ENCODE results near the gene KIAA1217. TPM values are rescaled to one million over a fixed set of nuclear protein-coding genes. Genes with fewer than 3 reads are reported as not detected.

Gene KIAA1217
- total and polyA plus RNA-seq, 3 experiments from 2014 or later, result 0.20 TPM; not detected in 2

- Mint-ChIP-seq H3K4me3 (no peak overlapping the region), H3K4me1 (no peaks in the 10 kb centered on the region), H3K36me3 (no peaks in the 10 kb centered on the region), H3K27ac (no peak overlapping the region), H3K27me3 (peaks cover 6 to 8% of the 10 kb centered on the region in 2 donors), H3K9me3 (peaks cover 0 to 2% (median 0%) of the 10 kb centered on the region in 5 donors)
- Histone ChIP-seq H3K36me3 (ENCODE audit: insufficient read depth, low read length) (no peaks in the 10 kb centered on the region), H3K27me3 (ENCODE audit: insufficient read depth, low read length, poor library complexity, severe bottlenecking) (no peaks in the 10 kb centered on the region), H3K27ac (ENCODE audit: low read depth, low read length) (no peak overlapping the region), H3K4me1 (ENCODE audit: insufficient read depth, low read length) (no peaks in the 10 kb centered on the region), H3K4me3 (ENCODE audit: low read length) (no peak overlapping the region), H3K9me3 (ENCODE audit: low read length) (no peaks in the 10 kb centered on the region)
- no peak for DNase-seq
- CTCF ChIA-PET, result no interaction called here
- POLR2A ChIA-PET, result no interaction called here
Measured at GRCh38 chr10:24414597-24414996, 205.7 kb downstream of the KIAA1217 start.

GRCh38 chr10:24415455-24416125 is 206.7 kb downstream of the KIAA1217 start:
- no peak for DNase-seq
- Histone ChIP-seq H3K27ac (ENCODE audit: low read depth, low read length) (no peak overlapping the region), H3K36me3 (ENCODE audit: insufficient read depth, low read length) (no peaks in the 10 kb centered on the region), H3K9me3 (ENCODE audit: low read length) (no peaks in the 10 kb centered on the region), H3K4me1 (ENCODE audit: insufficient read depth, low read length) (no peaks in the 10 kb centered on the region), H3K4me3 (ENCODE audit: low read length) (no peak overlapping the region), H3K27me3 (ENCODE audit: insufficient read depth, low read length, poor library complexity, severe bottlenecking) (no peaks in the 10 kb centered on the region)
- ChIA-PET POLR2A (no interaction called here), CTCF (no interaction called here)
- peaks cover 0 to 2% (median 0%) of the 10 kb centered on the region in 5 donors for H3K9me3 Mint-ChIP-seq
- no peaks in the 10 kb centered on the region for H3K4me1 Mint-ChIP-seq
- H3K27ac Mint-ChIP-seq, result peak overlapping the region in 3 of 8 donors; percentile 18 to 58 (median 33)
- no peak overlapping the region for H3K4me3 Mint-ChIP-seq
- no peaks in the 10 kb centered on the region for H3K36me3 Mint-ChIP-seq
- H3K27me3 Mint-ChIP-seq, result peaks cover 6 to 8% of the 10 kb centered on the region in 2 donors

GRCh38 chr10:24416248-24416647 is 207.3 kb downstream of the KIAA1217 start:
- H3K9me3 ChIP-seq (ENCODE audit: low read length), result no peaks in the 10 kb centered on the region
- peaks cover 0 to 2% (median 0%) of the 10 kb centered on the region in 5 donors for H3K9me3 Mint-ChIP-seq
- ChIA-PET CTCF (no interaction called here), POLR2A (no interaction called here)
- no peak overlapping the region for H3K4me3 Mint-ChIP-seq
- H3K27ac ChIP-seq (ENCODE audit: low read depth, low read length), result no peak overlapping the region
- DNase-seq, result no peak
- H3K36me3 Mint-ChIP-seq, result no peaks in the 10 kb centered on the region
- H3K27me3 ChIP-seq (ENCODE audit: insufficient read depth, low read length, poor library complexity, severe bottlenecking), result no peaks in the 10 kb centered on the region
- H3K4me3 ChIP-seq (ENCODE audit: low read length), result no peak overlapping the region
- H3K4me1 Mint-ChIP-seq, result no peaks in the 10 kb centered on the region
- no peaks in the 10 kb centered on the region for H3K36me3 ChIP-seq (ENCODE audit: insufficient read depth, low read length)
- peaks cover 6 to 8% of the 10 kb centered on the region in 2 donors for H3K27me3 Mint-ChIP-seq
- H3K27ac Mint-ChIP-seq, result no peak overlapping the region
- no peaks in the 10 kb centered on the region for H3K4me1 ChIP-seq (ENCODE audit: insufficient read depth, low read length)

GRCh38 chr10:24417053-24417452 is 208.1 kb downstream of the KIAA1217 start:
- CTCF ChIA-PET, result no interaction called here
- DNase-seq, result no peak

GRCh38 chr10:24418532-24418931 is 209.6 kb downstream of the KIAA1217 start:
- Mint-ChIP-seq H3K9me3 (peaks cover 0 to 2% (median 0%) of the 10 kb centered on the region in 5 donors), H3K36me3 (no peaks in the 10 kb centered on the region), H3K27ac (no peak overlapping the region), H3K4me1 (no peaks in the 10 kb centered on the region), H3K27me3 (peaks cover 6 to 8% of the 10 kb centered on the region in 2 donors), H3K4me3 (no peak overlapping the region)
- no peak for DNase-seq
- H3K27me3 ChIP-seq (ENCODE audit: insufficient read depth, low read length, poor library complexity, severe bottlenecking), result no peaks in the 10 kb centered on the region
- H3K9me3 ChIP-seq (ENCODE audit: low read length), result no peaks in the 10 kb centered on the region
- H3K4me3 ChIP-seq (ENCODE audit: low read length), result no peak overlapping the region
- ChIA-PET CTCF (interaction anchor here (1.3 kb wide), 1 partner anchor 10 kb away, joined by 3 read pairs; no protein-coding TSS in a partner anchor), POLR2A (no interaction called here)
- no peaks in the 10 kb centered on the region for H3K36me3 ChIP-seq (ENCODE audit: insufficient read depth, low read length)
- no peak overlapping the region for H3K27ac ChIP-seq (ENCODE audit: low read depth, low read length)
- no peaks in the 10 kb centered on the region for H3K4me1 ChIP-seq (ENCODE audit: insufficient read depth, low read length)

More at GRCh38 chr10:24417053-24417452, 208.1 kb downstream of the KIAA1217 start:
- H3K27ac ChIP-seq (ENCODE audit: low read depth, low read length), result no peak overlapping the region
- Mint-ChIP-seq H3K27me3 (peaks cover 6 to 8% of the 10 kb centered on the region in 2 donors), H3K4me1 (no peaks in the 10 kb centered on the region), H3K36me3 (no peaks in the 10 kb centered on the region), H3K4me3 (no peak overlapping the region), H3K27ac (no peak overlapping the region), H3K9me3 (peaks cover 0 to 2% (median 0%) of the 10 kb centered on the region in 5 donors)
- H3K4me3 ChIP-seq (ENCODE audit: low read length), result no peak overlapping the region
- H3K4me1 ChIP-seq (ENCODE audit: insufficient read depth, low read length), result no peaks in the 10 kb centered on the region
- no peaks in the 10 kb centered on the region for H3K36me3 ChIP-seq (ENCODE audit: insufficient read depth, low read length)
- H3K9me3 ChIP-seq (ENCODE audit: low read length), result no peaks in the 10 kb centered on the region
- POLR2A ChIA-PET, result no interaction called here
- no peaks in the 10 kb centered on the region for H3K27me3 ChIP-seq (ENCODE audit: insufficient read depth, low read length, poor library complexity, severe bottlenecking)

- peaks cover 0 to 2% (median 0%) of the 10 kb centered on the region in 5 donors for H3K9me3 Mint-ChIP-seq
- H3K27ac ChIP-seq (ENCODE audit: low read depth, low read length), result no peak overlapping the region
- H3K27me3 ChIP-seq (ENCODE audit: insufficient read depth, low read length, poor library complexity, severe bottlenecking), result no peaks in the 10 kb centered on the region
- H3K4me3 Mint-ChIP-seq, result no peak overlapping the region
- CTCF ChIA-PET, result interaction anchor here (1.3 kb wide), 1 partner anchor 10 kb away, joined by 3 read pairs; no protein-coding TSS in a partner anchor
- POLR2A ChIA-PET, result no interaction called here
- H3K36me3 ChIP-seq (ENCODE audit: insufficient read depth, low read length), result no peaks in the 10 kb centered on the region
- no peaks in the 10 kb centered on the region for H3K4me1 ChIP-seq (ENCODE audit: insufficient read depth, low read length)
- no peaks in the 10 kb centered on the region for H3K36me3 Mint-ChIP-seq
- no peak overlapping the region for H3K27ac Mint-ChIP-seq
- H3K4me1 Mint-ChIP-seq, result no peaks in the 10 kb centered on the region
- DNase-seq, result no peak
- no peaks in the 10 kb centered on the region for H3K9me3 ChIP-seq (ENCODE audit: low read length)
- H3K27me3 Mint-ChIP-seq, result peaks cover 6 to 8% of the 10 kb centered on the region in 2 donors
- no peak overlapping the region for H3K4me3 ChIP-seq (ENCODE audit: low read length)
Measured at GRCh38 chr10:24419066-24419465, 210.1 kb downstream of the KIAA1217 start.

GRCh38 chr10:24425151-24425550 is 216.2 kb downstream of the KIAA1217 start:
- peaks cover 0 to 3% of the 10 kb centered on the region in 2 donors for H3K27me3 Mint-ChIP-seq
- CTCF ChIA-PET, result no interaction called here
- no peaks in the 10 kb centered on the region for H3K27me3 ChIP-seq (ENCODE audit: insufficient read depth, low read length, poor library complexity, severe bottlenecking)
- H3K4me3 Mint-ChIP-seq, result no peak overlapping the region
- no peak overlapping the region for H3K27ac Mint-ChIP-seq
- no peaks in the 10 kb centered on the region for H3K36me3 ChIP-seq (ENCODE audit: insufficient read depth, low read length)
- H3K4me1 Mint-ChIP-seq, result no peaks in the 10 kb centered on the region
- H3K36me3 Mint-ChIP-seq, result no peaks in the 10 kb centered on the region
- no peaks in the 10 kb centered on the region for H3K9me3 Mint-ChIP-seq
- H3K4me3 ChIP-seq (ENCODE audit: low read length), result no peak overlapping the region
- DNase-seq, result no peak
- H3K4me1 ChIP-seq (ENCODE audit: insufficient read depth, low read length), result no peaks in the 10 kb centered on the region
- no peaks in the 10 kb centered on the region for H3K9me3 ChIP-seq (ENCODE audit: low read length)
- POLR2A ChIA-PET, result no interaction called here
- no peak overlapping the region for H3K27ac ChIP-seq (ENCODE audit: low read depth, low read length)

GRCh38 chr10:24427678-24428409 is 218.9 kb downstream of the KIAA1217 start:
- no peaks in the 10 kb centered on the region for H3K9me3 ChIP-seq (ENCODE audit: low read length)
- Mint-ChIP-seq H3K4me3 (no peak overlapping the region), H3K36me3 (no peaks in the 10 kb centered on the region), H3K27me3 (peaks cover 0 to 7% of the 10 kb centered on the region in 2 donors), H3K27ac (no peak overlapping the region), H3K4me1 (no peaks in the 10 kb centered on the region), H3K9me3 (no peaks in the 10 kb centered on the region)
- no peak for DNase-seq
- no peak overlapping the region for H3K27ac ChIP-seq (ENCODE audit: low read depth, low read length)
- ChIA-PET CTCF (no interaction called here), POLR2A (no interaction called here)
- no peak overlapping the region for H3K4me3 ChIP-seq (ENCODE audit: low read length)
- H3K4me1 ChIP-seq (ENCODE audit: insufficient read depth, low read length), result no peaks in the 10 kb centered on the region
- no peaks in the 10 kb centered on the region for H3K36me3 ChIP-seq (ENCODE audit: insufficient read depth, low read length)
- H3K27me3 ChIP-seq (ENCODE audit: insufficient read depth, low read length, poor library complexity, severe bottlenecking), result no peaks in the 10 kb centered on the region
